Esophagus muscularis mucosa (tissue), 4 donors: ENCODE data around the gene GNG12.

Source experiments
- EP300 ChIP-seq: sonication (generic); formaldehyde crosslinking; IDR thresholded peaks from one replicate; pipeline ENCODE4 v1.6.1; 2017; ENCODE audit warnings: antibody characterized with exemption
- POLR2A ChIP-seq: fragments of 450-650 bp; IDR thresholded peaks from one replicate; pipeline ENCODE4 v1.6.1; 2017; ENCODE audit warnings: antibody characterized with exemption, moderate library complexity, mild to moderate bottlenecking, low read depth
- POLR2AphosphoS5 ChIP-seq, 2 donors: sonication (generic); formaldehyde crosslinking; IDR thresholded peaks; one replicate each; pipeline ENCODE4 v1.6.1; 2017; ENCODE audit warnings: antibody characterized with exemption in 2 of 2
- TF ChIP-seq, protein P1 (sequence below), 3 experiments: fragments of 200-600 bp in 2 of 3; fragments of 450-650 bp in 1 of 3; sonication (generic) in 2 of 3; IDR thresholded peaks; one replicate each; pipeline ENCODE4 v1.5.1; 2017 to 2019; ENCODE audit warnings: antibody characterized with exemption in 3 of 3, mild to moderate bottlenecking in 2 of 3, moderate library complexity in 1 of 3

DNA sequence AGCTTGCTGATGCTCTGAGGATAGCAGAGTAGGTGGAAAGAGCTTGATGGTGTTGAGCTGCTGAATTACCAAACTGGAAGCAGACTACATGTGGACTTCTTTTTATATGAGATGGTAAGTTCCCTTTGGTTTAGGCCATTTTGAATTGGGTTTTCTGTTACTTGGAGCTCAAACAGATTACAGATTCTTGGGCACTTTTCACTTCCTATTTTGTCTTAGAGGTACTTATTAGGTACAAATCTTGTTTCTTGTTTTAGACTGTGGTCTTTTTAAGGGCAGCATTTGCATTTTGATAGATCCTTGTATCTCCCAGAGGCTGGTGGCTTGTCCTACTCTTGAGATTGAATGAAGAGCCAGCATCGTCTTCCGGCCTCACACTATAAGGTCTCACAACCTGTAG, 78.1 kb downstream of the GNG12 start:
- TF ChIP-seq, protein P1, sequence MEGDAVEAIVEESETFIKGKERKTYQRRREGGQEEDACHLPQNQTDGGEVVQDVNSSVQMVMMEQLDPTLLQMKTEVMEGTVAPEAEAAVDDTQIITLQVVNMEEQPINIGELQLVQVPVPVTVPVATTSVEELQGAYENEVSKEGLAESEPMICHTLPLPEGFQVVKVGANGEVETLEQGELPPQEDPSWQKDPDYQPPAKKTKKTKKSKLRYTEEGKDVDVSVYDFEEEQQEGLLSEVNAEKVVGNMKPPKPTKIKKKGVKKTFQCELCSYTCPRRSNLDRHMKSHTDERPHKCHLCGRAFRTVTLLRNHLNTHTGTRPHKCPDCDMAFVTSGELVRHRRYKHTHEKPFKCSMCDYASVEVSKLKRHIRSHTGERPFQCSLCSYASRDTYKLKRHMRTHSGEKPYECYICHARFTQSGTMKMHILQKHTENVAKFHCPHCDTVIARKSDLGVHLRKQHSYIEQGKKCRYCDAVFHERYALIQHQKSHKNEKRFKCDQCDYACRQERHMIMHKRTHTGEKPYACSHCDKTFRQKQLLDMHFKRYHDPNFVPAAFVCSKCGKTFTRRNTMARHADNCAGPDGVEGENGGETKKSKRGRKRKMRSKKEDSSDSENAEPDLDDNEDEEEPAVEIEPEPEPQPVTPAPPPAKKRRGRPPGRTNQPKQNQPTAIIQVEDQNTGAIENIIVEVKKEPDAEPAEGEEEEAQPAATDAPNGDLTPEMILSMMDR (IDR thresholded peaks at IDR 0.05): no peak
- no peak for TF ChIP-seq POLR2AphosphoS5 (IDR thresholded peaks at IDR 0.05)
- TF ChIP-seq EP300: no peak
- no peak for TF ChIP-seq POLR2A
